ENCODE data around the gene UBE3C.

DNA sequence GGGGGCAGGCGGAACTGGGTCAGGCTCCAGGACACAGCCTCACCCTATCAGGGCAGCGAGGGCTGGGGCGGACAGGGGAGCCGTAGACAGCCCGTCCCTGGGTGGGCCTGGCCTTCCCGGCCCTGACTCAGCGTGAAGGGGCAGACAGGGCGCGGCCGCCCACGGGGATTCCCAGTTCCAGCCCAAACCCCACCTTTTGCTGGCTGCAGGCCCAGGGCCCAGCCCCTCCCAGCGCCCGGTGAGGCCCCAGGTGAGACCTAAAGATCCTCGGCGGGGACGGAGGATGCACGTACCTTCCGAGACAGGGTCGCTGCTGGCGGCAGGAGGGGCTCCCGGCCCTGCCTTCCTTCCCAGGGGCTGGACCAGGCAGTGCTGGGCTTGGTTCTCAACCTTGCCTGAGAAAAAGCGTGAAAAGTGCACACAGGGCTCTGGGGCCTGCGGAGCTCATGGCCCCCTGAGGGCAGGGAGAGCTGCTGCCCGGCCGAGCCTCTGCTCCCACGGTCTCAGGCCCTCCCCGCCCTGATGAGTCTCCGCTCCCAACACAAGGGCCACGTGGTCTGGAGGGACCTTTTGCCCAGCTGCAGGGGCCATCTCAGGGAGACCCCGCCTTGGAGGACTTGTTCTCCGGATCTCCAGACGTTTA, 154.2 kb downstream of the UBE3C start:
- TF ChIP-seq POLR2A (IDR thresholded peaks at IDR 0.05) = no peak
- TF ChIP-seq, protein P1, sequence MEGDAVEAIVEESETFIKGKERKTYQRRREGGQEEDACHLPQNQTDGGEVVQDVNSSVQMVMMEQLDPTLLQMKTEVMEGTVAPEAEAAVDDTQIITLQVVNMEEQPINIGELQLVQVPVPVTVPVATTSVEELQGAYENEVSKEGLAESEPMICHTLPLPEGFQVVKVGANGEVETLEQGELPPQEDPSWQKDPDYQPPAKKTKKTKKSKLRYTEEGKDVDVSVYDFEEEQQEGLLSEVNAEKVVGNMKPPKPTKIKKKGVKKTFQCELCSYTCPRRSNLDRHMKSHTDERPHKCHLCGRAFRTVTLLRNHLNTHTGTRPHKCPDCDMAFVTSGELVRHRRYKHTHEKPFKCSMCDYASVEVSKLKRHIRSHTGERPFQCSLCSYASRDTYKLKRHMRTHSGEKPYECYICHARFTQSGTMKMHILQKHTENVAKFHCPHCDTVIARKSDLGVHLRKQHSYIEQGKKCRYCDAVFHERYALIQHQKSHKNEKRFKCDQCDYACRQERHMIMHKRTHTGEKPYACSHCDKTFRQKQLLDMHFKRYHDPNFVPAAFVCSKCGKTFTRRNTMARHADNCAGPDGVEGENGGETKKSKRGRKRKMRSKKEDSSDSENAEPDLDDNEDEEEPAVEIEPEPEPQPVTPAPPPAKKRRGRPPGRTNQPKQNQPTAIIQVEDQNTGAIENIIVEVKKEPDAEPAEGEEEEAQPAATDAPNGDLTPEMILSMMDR (IDR thresholded peaks at IDR 0.05) = no peak
- TF ChIP-seq EP300 (IDR thresholded peaks at IDR 0.05) = no peak

All from gastroesophageal sphincter (tissue), 3 donors.